ENCODE measurements around the gene TC2N.

- TF ChIP-seq POLR2A (IDR thresholded peaks at IDR 0.05) = no peak
- TF ChIP-seq POLR2AphosphoS5 (IDR thresholded peaks at IDR 0.05) = no peak
Observed at GRCh38 chr14:91754819-91755218, 112.5 kb downstream of the TC2N start.

Measured in prostate gland (tissue), 1 donor.